ENCODE measurements around the gene SF3B6. TPM values are rescaled to one million over a fixed set of nuclear protein-coding genes. Genes with fewer than 3 reads are reported as not detected.

Gene SF3B6
- total and polyA plus RNA-seq, 2 of the 4 experiments (the other 2 are of a cell fraction) = 143 to 191 TPM

- DNase-seq (no peak), ATAC-seq (ENCODE audit: low read depth) (peak; percentile 2)
- H2AK9ac ChIP-seq (replicated peaks; ENCODE audit: low read depth, low read length, poor library complexity) = peak overlapping the region; percentile 99
- in situ Hi-C loops (cut with MboI; ENCODE audit: low sequenced_read_pairs) = no loop called here
- CTCF ChIA-PET = interaction anchor here (1.1 to 2.0 kb wide), 3 partner anchors 26 to 261 kb away, joined by 4 to 10 read pairs (median 5); no protein-coding TSS in a partner anchor
- H3K9me1 ChIP-seq (ENCODE audit: insufficient read depth, low read length) = peaks cover 11% of the 10 kb centered on the region
- H3K56ac ChIP-seq (ENCODE audit: extremely low read depth, insufficient read depth, low read length) = peak overlapping the region; percentile 91; the same call in 1 of the 2 replicates
- no peak overlapping the region for H2BK20ac ChIP-seq (ENCODE audit: low read depth, low read length)
- H4K20me1 ChIP-seq (ENCODE audit: insufficient read depth, low read length) = no peaks in the 10 kb centered on the region
- H3K4me3 ChIP-seq (ENCODE audit: insufficient read depth, low read depth, low read length) = peak overlapping the region; percentile 70
- H2BK5ac ChIP-seq (ENCODE audit: low read depth, low read length, poor library complexity, severe bottlenecking) = peak overlapping the region; percentile 76
- H3K4ac ChIP-seq (ENCODE audit: low read depth, low read length) = peak overlapping the region; percentile 77
- no peaks in the 10 kb centered on the region for H3K9me3 ChIP-seq (ENCODE audit: control insufficient read depth, insufficient read depth, low read length)
- peak overlapping the region; percentile 74 for H3K27ac ChIP-seq (ENCODE audit: insufficient read depth, low read length)
- H3K14ac ChIP-seq (replicated peaks; ENCODE audit: low read depth, low read length) = peak overlapping the region; percentile 85
- peaks cover 4% of the 10 kb centered on the region; the same call in 1 of the 2 replicates for H3K4me1 ChIP-seq (ENCODE audit: control insufficient read depth, insufficient read depth, low read length)
- H2AFZ ChIP-seq (replicated peaks; ENCODE audit: low read length, poor library complexity) = peak overlapping the region; percentile 99
- H3K4me2 ChIP-seq (ENCODE audit: low read depth, low read length) = peak overlapping the region; percentile 86
- no TSS peak for BruUV-seq (replicated peaks)
- H2BK120ac ChIP-seq (ENCODE audit: low read depth, low read length) = peak overlapping the region; percentile 67
- peaks cover 13% of the 10 kb centered on the region for H3K36me3 ChIP-seq (ENCODE audit: control insufficient read depth, insufficient read depth, low read length)
- peak overlapping the region; percentile 79 for H3K9ac ChIP-seq (ENCODE audit: low read depth, low read length)
- 0 out of 2 replicates have a peak overlapping the region, but pooled peaks have one; percentile 3 for H2AK5ac ChIP-seq (ENCODE audit: low read depth, low read length)
- peak overlapping the region; percentile 33; the same call in 1 of the 3 replicates for H2BK15ac ChIP-seq (ENCODE audit: low read depth, low read length)
- peak overlapping the region; percentile 80 for H4K5ac ChIP-seq (ENCODE audit: low read depth, low read length)
- no CpG with 5 or more reads among the region's 11 CpGs for WGBS, 2 experiments (ENCODE audit: extremely low coverage in 2 of 2, insufficient read length in 1 of 2)
- no peaks in the 10 kb centered on the region for H3K27me3 ChIP-seq (ENCODE audit: control insufficient read depth, insufficient read depth, low read length)
- intact Hi-C loops (cut with micrococcal nuclease) = loop anchor here (2.0 kb wide), 1 partner anchor 260 kb away; no protein-coding TSS in a partner anchor
- H3K18ac ChIP-seq (ENCODE audit: low read depth, low read length) = peak overlapping the region; percentile 78
- peak overlapping the region; percentile 64 for H3K23ac ChIP-seq (ENCODE audit: low read depth, low read length)
- dilution Hi-C loops (cut with HindIII; ENCODE audit: low sequenced_read_pairs, unreplicated experiment) = no loop called here
- H3K79me1 ChIP-seq (ENCODE audit: low read depth in 1 of 2, low read length in 2 of 2) = peaks cover 12 to 31% of the 10 kb centered on the region in 2 experiments
- peak overlapping the region; percentile 21 for H4K91ac ChIP-seq (ENCODE audit: insufficient read depth, low read depth, low read length)
- peak overlapping the region; percentile 74 to 92 for H4K8ac ChIP-seq (ENCODE audit: low read depth in 2 of 2, low read length in 2 of 2)
- POLR2A ChIA-PET (ENCODE audit: unreplicated experiment) = interaction anchor here (0.6 to 1.0 kb wide), 3 partner anchors 10 to 1004 kb away, joined by 3 read pairs; no protein-coding TSS in a partner anchor
- TF ChIP-seq RAD21 (IDR thresholded peaks at IDR 0.05; ENCODE audit: low read length) = no peak
- no peak for TF ChIP-seq SMC3 (IDR thresholded peaks at IDR 0.05; ENCODE audit: low read depth, low read length)
- TF ChIP-seq MAZ (IDR thresholded peaks at IDR 0.05; ENCODE audit: borderline replicate concordance, low read depth, low read length) = no peak
- TF ChIP-seq CEBPB (IDR thresholded peaks at IDR 0.05; ENCODE audit: low read depth, low read length) = no peak
- TF ChIP-seq FOS (IDR thresholded peaks at IDR 0.05; ENCODE audit: low read depth, low read length) = no peak
- TF ChIP-seq BHLHE40 (IDR thresholded peaks at IDR 0.05; ENCODE audit: low read depth, low read length) = no peak
- TF ChIP-seq RFX5 (IDR thresholded peaks at IDR 0.05; ENCODE audit: low read depth, low read length) = no peak
- TF ChIP-seq ELK1 (IDR thresholded peaks at IDR 0.05; ENCODE audit: borderline replicate concordance, low read depth, low read length) = no peak
- no peak for TF ChIP-seq NFE2L2 (IDR thresholded peaks at IDR 0.05; ENCODE audit: low read depth, low read length)
Measured at GRCh38 chr2:24085200-24085489, 9.0 kb upstream of the SF3B6 start.
